ENCODE measurements around the gene IFT25.

IFT25 gene

DNA sequence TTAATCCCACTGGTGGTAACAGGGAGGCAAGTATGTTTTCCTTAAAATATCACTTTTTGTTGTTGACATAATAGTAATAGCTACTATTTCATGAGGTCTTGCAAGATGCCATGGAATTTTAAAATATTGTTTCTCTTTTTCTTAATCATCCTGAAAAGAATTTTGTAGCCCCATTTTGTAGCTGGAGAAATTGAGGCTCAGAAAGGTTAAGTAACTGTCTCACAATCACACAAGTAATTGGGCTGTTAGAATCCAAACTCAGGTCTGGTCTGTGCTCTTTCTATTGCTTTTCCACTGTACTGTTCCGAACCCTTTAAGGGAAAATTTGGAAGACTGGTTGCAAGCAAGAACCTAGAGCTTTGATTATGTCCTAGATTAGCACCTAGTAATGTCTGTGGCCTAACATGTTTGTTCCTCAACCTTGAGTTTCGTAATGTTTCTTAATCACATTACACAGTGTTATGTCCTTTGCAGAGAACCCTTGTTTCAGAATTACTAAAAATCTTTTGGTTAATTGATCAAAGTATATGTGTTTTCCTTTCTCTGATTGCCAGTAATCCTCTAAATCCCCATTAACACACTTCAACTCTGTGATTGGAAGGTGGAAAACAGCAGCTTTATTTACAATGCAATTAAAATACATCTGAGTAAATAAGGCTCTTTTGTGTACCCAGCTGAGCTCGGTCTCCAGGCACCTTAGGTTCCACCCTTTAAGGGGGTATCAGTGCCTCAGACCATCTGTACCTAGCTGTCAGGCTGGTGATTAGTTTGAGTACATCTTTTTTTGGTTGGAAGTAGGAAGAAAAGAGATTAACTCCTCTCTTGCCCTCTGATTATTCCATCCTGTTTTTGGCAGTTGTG, 11.0 kb upstream of the IFT25 start:
- DNase-seq = no peak

DNA sequence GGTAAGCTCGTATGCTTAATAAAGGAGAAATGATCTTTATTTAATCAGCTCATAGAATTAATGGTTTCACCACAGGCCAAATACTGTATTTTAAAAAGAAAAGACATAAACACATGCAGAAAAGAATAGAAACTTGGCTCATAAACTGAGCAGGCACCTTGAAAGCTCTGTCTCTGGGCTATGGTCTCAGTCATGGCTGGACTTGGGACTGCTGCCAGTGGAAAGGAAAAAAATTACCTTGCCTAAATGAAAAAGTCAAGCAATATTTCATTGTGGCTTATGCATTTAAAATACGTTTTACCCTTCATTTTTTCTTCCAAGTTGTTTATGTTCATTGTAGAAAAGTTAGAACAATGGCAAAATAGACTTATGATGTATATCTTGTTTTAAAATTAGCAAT, 8.6 kb upstream of the IFT25 start:
- no peak for DNase-seq

DNA sequence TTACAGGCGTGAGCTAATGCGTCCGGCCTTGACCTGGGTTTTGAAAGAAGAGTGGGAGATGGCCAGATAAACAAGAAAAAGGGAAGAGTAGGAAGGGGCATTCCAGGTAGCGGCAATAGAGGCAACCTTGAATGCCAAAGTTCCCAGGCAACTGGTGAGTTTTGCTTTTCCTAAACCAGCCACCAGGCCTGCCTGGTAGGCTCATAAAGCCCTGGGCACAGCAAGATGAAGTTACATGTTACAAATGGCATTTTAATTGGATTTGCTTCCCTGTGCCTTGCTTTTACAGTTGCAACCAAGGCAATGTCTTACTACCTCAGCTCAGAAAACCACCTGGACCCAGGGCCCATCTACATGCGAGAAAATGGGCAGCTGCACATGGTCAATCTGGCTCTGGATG, 6.2 kb upstream of the IFT25 start:
- no peak for DNase-seq

DNA sequence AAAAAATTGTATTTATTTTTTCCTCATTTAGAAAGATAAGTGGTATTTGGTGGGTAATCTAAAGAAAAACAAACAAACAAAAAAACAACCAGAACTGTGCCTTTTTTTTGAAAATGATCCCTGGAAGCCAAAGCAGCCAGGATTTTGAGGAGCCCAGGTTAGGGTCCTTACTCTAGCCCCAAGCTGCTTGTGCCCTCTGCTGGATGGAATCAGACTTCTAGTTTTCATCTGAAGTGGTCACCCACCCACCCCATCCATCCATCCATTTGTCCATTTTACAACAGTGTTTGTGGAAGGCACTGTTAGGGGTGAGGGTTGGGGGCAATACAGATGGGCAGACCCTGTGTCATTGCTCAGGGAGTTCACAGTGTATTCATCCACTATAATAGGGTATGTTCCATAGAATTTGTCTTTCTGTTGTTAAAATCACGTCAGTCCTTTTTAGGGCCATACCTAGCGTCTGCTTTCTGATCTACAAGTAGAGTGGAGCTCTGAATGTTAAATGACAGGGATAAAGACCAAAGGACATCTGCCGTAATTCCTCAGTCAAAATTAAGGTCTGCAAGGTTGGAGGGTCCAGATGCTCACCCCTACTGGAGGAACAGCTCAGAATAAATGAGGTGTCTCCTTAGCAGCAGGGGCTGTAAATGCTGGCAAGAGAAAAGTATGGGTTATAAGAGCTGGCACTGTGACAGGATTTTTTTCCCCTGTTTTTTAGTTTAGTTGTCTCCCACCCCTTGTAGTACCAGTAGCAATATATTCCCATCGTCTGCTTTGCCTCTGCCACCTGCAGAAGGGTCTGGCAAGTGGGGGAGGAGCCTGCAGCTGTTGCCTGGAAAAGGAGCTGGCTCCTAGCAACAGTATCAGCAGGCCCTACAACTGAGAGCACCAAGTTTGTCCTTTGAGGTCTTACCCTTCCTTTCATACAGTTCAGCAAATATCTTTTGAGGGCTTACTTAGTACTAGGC, 3.8 kb upstream of the IFT25 start:
- DNase-seq = no peak

DNA sequence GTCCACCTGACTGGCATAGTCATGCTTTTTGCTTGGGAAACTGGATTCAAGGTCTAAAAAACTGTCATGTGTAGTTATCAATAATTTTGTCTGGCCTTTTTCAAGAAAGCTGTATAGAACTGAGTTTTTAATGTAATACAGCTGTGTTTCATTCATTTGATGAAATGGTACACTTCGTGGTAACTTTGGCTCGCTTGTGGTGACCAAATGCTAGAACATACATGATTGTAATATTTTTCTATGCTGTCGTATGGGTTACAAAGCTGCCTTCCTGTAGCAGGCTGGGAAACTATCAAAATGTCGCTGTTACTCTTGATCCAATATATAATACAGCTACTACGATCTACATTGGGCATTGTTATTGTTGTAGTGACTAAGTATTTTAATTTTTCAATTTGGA, 2.8 kb upstream of the IFT25 start:
- DNase-seq = no peak

DNA sequence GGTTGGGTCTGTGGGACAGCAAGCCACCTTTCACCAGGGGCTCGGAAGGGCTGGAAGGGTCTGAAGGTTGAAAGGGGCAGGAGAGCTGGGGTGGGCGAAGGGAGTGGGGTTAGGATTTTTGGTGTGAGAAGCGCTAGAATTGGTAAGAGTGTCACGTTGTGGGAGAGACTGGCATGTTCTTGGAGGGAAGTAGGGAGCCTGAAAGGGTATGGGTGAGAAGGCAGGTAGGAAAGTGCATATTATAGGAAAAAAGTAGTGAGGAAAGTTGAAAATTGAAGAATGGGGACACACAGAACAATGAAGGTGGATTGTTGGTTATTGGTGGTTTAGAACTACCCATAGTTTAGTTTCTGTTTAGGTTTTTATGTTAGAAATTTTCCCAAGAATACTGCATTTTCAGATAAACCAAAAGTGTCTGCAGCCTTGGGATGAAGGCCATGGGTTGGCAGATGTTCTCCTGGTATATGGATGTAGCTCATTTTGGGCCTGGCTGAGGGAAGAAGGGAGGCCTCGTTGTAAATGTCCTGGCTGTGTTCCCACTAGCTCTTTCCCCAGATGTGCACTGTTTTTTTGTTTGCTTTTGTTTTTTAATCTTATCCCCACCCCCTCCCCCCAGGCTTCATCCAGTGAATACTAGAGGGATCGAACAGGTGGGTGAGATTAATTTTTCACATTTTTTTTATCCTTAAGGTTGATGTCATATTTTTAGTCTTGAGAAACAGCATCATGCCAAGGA, 1.8 kb upstream of the IFT25 start:
- no peak for DNase-seq

DNA sequence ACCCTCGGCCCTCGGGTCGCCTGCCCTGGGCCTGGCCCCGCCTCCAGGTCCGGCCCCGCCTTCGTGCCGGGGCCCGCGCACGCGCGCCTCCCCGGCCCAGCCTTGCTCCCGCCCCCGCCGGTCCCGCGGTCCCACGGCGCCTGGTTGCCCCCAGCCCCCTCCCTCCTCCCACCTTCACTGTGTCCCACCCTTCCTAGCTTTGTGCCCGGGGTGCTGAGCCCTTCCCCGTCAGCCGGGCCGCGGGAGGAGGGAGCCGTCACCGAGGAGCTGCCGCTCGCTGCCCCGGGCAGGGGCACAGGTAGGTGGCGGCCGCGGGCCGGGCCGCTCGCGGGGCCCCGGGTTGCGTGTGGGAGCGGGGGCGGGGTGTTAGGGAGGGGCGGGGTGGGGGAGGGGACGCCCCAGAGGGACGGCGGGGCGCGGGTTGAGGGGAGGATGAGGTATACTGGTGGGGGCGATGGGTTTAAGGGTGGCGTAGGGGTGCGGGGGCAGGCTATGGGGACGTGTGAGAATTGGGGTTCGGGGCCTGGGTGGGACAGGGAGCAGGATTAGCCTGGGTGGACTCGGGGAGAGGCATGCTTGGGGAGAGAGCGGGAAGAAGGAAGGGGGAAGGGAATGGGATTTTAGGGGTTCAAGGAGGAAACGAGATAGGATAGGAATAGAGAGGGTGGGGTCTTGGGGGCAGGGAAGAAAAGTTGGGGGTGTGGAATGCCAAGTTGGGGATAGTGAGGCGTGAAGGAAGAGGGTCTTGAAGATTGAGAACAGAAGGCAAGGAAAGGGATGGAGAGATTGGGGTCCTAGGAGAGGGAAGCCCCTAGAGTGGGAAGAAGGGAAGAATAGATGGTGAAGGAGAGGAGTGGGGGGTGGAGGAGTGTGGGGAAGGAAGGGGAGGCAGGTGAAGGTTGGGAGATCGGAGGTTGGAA, 1.0 kb upstream of the IFT25 start, which contains the start of gene LRRC42:
Gene LRRC42 (plus strand): TSS at position 99 of the 920 bp plus-strand sequence. CDS start 5,650 bp downstream, outside the sequence.
- DNase-seq = peak; percentile 95

DNA sequence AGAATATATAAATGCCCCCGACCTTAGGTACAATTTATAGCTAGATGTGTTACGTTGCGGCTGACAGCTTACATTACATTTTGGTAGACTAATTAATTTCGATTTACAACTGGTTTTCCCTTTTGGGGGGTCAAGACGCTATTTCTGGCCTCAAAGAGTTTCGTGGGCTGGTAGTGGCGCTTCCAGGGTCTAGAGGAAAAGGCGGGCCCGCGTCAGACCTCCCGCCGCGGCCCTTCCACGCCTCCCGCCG, 391 bp downstream of the IFT25 start:
- no peak for DNase-seq

DNA sequence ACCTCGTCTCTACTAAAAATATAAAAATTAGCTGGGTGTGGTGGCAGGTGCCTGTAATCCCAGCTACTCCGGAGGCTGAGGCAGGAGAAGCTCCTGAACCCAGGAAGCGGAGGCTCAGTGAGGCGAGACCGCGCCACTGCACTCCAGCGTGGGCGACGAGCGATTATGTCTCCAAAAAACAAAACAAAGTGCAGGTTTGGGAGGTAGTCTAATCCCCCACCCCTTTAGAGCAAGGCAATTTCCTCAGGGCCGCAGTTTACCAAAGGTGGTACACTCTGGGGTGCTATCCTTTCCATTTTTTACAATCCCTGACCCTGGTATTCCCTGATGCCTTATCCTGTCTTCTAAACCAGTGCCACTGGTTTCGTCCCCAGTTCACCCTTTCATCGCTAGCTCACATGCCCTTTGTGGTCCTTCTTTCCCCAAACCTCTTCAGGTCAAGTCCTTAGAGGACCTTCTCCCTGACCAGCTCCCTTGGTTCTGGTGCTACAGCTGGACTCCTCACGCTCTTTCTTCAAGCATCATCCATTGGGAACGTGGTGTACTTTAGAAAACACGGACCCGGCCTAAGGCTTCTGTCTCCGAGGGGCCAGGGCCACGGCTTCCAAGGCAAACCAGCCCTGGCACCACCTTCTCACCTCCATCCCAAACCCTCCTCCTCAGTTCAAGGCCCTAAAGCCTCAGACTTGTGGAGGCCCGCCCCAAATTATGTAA, 873 bp downstream of the IFT25 start:
- DNase-seq = no peak

DNA sequence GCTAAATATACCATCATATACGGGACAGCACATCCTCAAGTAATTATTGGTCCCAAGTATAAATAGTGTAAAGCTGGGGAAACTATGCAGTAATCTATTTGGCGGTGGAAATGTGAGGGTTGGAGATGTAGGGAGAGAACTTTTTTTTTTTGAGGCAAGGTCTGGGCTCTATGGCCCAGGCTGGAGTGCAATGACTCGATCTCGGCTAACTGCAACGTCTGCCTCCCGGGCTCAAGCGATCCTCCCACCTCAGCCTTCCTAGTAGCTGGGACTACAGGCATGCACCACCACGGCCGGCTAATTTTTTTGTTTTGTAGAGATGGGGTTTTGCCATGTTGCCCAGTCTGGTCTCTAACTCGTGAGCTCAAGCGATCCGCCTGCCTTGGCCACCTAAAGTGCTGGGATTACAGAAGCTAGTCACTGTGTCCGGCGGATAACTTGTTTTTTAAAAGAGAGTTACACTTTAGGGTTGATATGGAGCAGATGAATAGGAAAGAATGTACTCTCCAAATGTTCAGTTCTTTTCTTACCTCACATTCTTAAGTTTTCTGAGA, 1.9 kb downstream of the IFT25 start:
- no peak for DNase-seq

DNA sequence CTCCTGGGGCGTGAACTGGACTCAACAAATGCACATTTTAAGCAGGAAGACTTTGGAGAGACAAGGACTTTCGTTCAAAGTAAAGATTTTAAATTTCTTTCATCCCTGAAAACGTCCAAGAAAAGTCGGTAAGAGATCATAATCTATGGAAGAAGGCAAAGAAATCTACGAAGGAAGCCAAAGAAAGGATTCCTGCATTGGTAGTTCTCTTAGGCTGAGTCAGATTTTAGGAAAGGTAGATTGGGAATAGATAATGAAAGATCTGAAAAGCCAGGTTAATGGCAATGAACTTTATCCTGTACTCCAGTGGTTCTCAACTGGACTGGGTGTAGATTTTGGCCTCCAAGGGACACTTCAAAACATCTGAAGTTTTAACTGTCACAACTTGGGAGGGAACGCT, 2.4 kb downstream of the IFT25 start:
- DNase-seq = no peak

DNA sequence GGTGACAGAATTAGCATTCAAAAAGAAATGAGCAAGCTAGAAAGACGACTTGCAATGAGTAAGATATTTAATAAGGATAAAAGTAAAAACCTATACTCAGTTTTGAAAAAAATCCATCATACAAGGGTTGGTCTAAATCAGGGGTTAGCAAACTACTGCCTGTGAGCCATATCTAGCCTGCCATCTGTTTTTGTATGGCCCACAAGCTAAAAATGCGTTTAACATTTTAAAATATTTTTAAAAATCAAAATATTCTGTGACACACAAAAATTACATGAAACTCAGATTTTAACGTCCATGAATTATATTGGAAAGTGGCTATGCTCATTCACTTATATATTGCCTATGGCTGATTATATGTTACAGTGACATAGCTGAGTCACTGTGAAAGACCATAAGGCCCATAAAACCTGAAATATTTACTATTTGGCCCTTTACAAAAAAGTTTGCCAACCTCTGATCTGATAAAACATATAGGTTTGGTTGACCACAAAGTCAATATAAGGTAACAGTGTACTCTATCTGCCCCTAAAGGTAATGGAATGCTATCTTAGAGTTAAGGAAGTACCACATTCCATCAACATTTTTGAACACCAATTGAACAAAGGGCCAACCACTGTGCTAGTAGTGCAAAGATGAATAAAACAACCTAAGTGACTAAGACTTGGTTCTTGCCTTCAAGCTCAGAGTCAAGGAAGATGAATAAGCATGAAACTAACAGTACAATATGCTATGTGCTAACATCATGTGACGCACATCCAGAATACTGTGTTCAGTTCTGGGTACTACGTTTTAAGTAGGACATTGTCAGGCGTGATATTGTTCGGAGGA, 3.2 kb downstream of the IFT25 start:
- DNase-seq = no peak

DNA sequence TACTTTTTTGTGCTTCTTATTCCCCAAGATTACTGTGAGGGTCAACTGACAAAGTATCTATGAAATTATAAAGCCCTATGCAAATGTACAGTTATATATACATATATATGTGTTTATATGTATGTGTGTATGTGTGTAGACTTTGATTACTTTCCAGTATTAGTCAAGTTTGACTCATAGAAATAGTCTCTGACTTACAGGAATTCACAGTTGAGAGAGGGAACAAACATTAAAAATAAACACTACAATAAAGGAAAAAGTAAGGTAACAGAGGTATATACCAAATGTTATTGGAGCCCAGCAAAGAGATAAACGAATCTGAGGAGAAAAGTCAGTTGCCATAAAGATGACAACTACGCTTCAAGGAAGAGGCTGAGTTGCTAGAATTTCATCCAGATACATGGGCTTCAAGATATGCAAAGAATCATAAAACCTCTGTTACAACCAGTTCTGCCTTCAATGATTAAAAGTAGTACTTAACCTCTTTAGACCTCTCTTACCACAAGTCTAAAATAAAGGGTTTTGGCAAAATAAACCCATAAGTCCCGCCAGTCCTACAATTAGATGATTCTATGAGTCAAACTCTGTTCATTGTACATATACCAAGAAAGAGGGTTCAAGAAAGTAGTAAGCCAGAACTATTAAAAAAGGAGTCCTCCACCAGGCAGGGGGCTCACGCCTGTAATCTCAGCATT, 7.2 kb downstream of the IFT25 start:
- no peak for DNase-seq

DNA sequence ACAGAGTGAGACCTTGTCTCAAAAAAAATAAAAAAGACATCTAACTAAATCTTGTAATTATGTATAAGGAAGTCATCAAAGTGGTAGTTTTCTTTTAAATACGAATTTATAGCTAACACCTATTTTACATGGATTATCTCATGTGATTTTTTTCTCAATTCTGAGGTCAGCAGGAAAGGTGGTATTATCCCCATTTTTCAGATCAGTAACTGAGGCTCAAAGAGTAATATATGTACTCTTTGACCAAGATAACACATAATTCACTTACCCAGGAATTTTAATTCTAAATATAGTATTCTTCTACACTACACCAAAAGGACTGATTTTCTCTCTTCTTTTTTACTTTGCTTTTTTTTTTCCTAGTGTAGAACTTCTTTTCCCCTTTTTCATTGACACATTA, 9.1 kb downstream of the IFT25 start:
- no peak for DNase-seq

DNA sequence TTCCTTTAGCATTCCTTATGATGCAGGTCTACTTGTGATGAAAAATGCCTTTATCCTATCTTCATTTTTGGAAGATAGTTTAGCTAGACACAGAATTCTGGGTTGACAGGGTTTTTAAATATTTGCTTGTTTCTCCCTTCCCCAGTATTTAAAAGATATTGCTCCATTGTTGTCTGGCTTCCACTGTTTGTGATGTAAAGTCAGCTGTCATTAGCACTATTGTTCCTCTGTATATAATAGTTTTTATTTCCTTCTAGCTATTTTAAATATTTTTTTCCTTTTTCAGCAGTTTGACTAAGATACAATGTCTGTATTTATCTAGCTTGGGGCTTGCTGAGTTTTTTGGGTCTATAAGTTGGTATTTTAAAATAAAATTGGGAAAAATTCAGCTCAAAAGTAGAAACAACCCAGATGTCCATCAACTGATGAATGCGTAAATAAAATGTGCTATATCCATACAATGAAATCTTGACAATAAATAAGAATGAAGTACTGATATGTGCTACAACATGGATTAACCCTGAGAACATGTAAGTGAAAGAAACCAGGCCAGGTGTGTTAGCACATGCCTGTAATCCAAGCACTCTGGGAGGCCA, 11.2 kb downstream of the IFT25 start:
- no peak for DNase-seq

DNA sequence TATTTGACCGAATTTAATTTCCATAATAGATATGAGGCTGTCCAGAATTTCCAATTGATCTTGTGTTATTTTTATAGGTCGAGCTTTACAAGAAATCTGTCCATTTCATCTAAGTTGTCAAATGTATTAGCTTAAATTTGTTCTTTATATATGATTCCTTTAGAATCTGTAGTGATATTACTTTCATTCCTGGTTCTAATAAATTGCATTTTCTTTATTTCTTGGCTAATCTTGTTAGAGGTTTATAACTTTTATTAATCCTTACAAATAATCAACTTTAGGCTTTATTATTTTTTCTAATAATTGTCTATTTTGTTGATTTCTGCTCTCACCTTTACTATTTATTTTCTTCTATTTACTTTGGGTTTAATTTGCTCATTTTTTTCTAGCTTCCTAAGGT, 14.0 kb downstream of the IFT25 start:
- DNase-seq = no peak

DNA sequence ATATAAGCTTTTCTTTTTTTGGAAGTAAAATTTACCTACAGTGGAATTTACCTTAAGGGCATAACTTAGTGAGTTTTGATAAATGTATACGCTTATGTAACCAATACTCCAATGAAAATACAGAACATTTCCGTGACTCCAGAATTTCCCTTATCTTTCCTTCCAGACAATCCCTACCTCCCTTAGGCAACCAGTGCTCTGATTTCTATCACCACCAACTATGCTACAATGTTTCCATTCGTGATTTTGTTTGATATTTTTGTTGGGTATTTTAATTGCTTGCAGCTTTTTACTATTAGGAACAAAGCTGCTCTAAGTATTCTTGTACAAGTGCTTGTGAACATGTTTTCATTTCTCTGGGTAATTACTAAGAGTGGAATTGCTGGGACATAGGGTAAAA, 14.6 kb downstream of the IFT25 start:
- DNase-seq = no peak

DNA sequence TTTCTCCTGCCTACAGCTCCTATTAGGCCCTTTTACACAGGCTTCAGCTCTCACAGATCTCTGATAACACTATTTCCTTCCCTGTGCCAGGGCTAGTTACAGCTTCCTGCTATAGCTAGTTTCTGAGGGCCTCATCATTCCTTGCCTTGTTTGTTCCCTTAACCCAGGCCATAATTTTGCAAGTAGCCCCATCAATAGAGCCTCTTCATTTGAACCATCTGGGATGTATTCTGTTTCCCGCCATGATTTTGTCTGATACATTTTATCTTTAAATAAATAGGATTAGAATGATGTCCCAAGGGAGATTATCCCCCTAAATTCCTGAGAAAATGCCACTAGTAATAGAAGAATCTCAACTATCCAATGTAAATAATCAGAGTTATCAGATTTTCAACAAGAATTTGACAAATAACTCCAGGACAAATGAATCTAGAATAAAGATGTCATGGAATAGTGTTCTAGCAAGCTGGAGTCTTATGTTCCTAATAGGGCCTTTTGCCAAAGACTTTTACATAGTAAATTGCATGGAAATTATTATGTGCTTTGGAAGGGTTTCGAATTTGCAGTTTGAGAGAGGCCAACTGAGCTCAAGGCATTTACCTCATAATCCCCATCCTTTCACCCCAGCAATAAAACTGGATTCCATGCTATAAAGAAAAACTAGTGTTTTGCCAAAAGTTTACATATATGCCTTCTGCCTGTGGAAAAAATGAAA, 16.1 kb downstream of the IFT25 start:
- no peak for DNase-seq
